Measurements from ENCODE around the gene ANKRD66. TPM values are rescaled to one million over a fixed set of nuclear protein-coding genes. Genes with fewer than 3 reads are reported as not detected.

ANKRD66 gene
- polyA plus RNA-seq (2011; rRNA removed) (not detected in 2 replicates), polyA minus RNA-seq (2011; rRNA and poly(A)+ RNA removed) (not detected in 2 replicates)

DNA sequence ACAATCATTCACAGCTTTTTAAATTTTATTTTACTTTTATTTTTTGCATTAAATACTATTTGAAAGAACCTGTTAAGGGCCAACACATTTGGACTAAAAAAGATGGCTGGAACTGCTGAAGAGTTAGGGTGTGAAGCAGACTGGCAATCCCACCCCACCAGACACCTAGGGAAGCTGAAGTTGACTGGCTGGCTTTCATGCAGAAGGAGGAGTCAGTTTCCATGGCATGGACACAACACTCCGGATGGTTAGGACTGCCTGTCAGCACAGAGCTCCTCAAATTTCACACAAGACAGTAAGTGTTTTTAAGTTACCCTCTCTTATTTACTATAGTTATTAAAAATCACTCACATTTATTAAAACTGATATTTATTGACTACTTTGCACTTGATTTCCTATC lies at the start of gene ANKRD66:
Gene ANKRD66 (plus strand): TSS at position 238 of the 400 bp plus-strand sequence. CDS start 5,016 bp downstream, outside the sequence.
- TF ChIP-seq, protein P1, sequence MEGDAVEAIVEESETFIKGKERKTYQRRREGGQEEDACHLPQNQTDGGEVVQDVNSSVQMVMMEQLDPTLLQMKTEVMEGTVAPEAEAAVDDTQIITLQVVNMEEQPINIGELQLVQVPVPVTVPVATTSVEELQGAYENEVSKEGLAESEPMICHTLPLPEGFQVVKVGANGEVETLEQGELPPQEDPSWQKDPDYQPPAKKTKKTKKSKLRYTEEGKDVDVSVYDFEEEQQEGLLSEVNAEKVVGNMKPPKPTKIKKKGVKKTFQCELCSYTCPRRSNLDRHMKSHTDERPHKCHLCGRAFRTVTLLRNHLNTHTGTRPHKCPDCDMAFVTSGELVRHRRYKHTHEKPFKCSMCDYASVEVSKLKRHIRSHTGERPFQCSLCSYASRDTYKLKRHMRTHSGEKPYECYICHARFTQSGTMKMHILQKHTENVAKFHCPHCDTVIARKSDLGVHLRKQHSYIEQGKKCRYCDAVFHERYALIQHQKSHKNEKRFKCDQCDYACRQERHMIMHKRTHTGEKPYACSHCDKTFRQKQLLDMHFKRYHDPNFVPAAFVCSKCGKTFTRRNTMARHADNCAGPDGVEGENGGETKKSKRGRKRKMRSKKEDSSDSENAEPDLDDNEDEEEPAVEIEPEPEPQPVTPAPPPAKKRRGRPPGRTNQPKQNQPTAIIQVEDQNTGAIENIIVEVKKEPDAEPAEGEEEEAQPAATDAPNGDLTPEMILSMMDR (IDR thresholded peaks at IDR 0.05; ENCODE audit: low read depth, low read length) = no peak
- DNase-seq (ENCODE audit: low read depth, low spot score) = no peak
- ChIA-PET POLR2A (no interaction called here), CTCF (no interaction called here)
- no peaks in the 10 kb centered on the region for H3K9me3 ChIP-seq (ENCODE audit: control insufficient read depth, insufficient read depth, low read length)
- H3K4me3 ChIP-seq (ENCODE audit: low read depth, low read length) = no peak within 1 kb of the TSS
- no peaks in the 10 kb centered on the region for H3K27me3 ChIP-seq (ENCODE audit: control insufficient read depth, insufficient read depth, low read length)
- H3K27ac ChIP-seq (ENCODE audit: low read depth, low read length) = no peak within 1 kb of the TSS

DNA sequence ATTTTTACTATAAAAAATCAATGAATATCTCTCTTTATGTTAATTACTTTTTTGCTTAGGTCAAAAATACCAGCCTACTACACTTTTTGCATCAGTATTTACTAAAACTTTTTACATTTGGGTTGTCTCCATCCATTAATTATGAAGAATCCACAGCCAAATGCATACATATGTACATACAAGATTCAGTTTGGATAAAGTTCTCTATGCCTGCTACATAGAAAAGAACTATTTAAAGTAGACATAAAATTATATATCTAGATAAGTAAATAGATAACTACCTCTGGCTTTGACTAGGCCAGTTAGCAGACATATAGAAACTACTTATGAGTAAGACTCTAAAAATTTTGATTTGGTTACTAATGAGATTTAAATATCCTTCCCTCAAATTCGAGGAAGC lies 46.8 kb upstream of the ANKRD66 start:
- Histone ChIP-seq H3K27me3 (ENCODE audit: control insufficient read depth, insufficient read depth, low read length) (no peaks in the 10 kb centered on the region), H3K4me3 (ENCODE audit: low read depth, low read length) (no peak overlapping the region), H3K27ac (ENCODE audit: low read depth, low read length) (no peak overlapping the region), H3K9me3 (ENCODE audit: control insufficient read depth, insufficient read depth, low read length) (no peaks in the 10 kb centered on the region)
- ChIA-PET CTCF (no interaction called here), POLR2A (no interaction called here)
- TF ChIP-seq, protein P1 (IDR thresholded peaks at IDR 0.05; ENCODE audit: low read depth, low read length) = no peak
- DNase-seq (ENCODE audit: low read depth, low spot score) = no peak

DNA sequence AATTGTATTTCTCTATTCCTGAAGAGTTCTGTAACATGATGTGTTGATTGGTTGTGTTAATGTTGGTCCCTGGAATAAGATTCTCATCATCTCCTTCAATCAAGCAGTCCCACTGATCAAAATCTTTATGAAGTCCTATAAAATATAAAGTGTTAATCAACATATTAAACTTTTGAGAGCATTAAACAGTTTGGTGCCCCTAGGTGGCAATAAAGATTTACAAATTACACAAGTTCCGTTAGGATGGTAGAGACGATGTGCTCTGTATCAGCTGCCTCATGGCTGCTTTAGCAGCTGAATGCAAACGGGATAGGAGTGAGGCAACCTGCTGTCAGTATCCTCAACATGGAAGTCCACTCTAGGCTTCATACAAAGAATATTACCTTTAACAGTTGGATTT lies 42.2 kb upstream of the ANKRD66 start:
- Histone ChIP-seq H3K9me3 (ENCODE audit: control insufficient read depth, insufficient read depth, low read length) (no peaks in the 10 kb centered on the region), H3K27ac (ENCODE audit: low read depth, low read length) (no peak overlapping the region), H3K4me3 (ENCODE audit: low read depth, low read length) (no peak overlapping the region), H3K27me3 (ENCODE audit: control insufficient read depth, insufficient read depth, low read length) (no peaks in the 10 kb centered on the region)
- CTCF ChIA-PET = interaction anchor here (0.7 to 0.9 kb wide), 2 partner anchors 43 to 217 kb away, joined by 3 read pairs; partner anchors contain the start of gene ADGRF5
- DNase-seq (ENCODE audit: low read depth, low spot score) = no peak
- TF ChIP-seq, protein P1 (IDR thresholded peaks at IDR 0.05; ENCODE audit: low read depth, low read length) = no peak
- POLR2A ChIA-PET = no interaction called here

DNA sequence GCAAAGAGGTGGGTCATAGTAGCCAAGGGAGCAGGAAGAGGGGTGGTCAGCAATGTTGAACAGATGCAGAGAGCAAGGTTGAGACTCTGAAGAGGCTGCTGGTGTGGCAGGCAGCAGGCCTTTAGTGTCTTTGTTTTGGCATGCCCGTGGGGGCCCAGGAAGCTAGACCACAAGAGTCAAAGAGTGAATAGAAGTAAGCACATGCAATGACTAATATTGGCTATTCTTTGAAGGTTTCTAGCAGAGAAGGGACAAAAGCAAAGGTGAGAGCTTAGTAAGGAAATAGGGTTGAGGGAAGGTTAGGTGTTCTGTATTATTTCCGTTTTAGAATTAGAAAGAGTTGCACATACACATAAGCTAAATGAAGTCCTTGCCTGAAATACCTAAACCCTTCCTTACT lies 40.3 kb upstream of the ANKRD66 start:
- no peak overlapping the region for H3K4me3 ChIP-seq (ENCODE audit: low read depth, low read length)
- H3K9me3 ChIP-seq (ENCODE audit: control insufficient read depth, insufficient read depth, low read length) = no peaks in the 10 kb centered on the region
- no peak for DNase-seq (ENCODE audit: low read depth, low spot score)
- H3K27ac ChIP-seq (ENCODE audit: low read depth, low read length) = no peak overlapping the region
- TF ChIP-seq, protein P1 (IDR thresholded peaks at IDR 0.05; ENCODE audit: low read depth, low read length) = no peak
- ChIA-PET POLR2A (no interaction called here), CTCF (no interaction called here)
- H3K27me3 ChIP-seq (ENCODE audit: control insufficient read depth, insufficient read depth, low read length) = no peaks in the 10 kb centered on the region

DNA sequence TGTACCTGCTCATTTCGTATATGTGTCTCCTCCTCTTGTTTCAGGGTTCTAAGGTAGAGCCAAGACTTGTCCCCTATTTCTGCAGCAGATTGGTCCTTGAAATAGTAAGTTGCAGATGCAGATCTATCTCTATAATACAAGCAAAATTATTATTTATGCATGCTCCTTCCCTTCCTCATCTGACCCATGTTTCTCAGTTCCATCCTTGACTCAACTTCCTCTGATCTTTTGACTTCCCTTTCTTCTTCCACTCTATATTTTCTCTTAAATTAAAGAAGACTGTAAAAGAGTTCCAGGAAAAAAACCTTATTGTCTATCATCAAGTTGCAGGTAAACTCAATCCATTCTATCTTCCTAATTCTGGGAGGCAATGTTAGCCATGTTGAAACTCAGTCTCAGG lies 35.2 kb upstream of the ANKRD66 start:
- POLR2A ChIA-PET = no interaction called here
- Histone ChIP-seq H3K27me3 (ENCODE audit: control insufficient read depth, insufficient read depth, low read length) (no peaks in the 10 kb centered on the region), H3K4me3 (ENCODE audit: low read depth, low read length) (no peak overlapping the region), H3K27ac (ENCODE audit: low read depth, low read length) (no peak overlapping the region), H3K9me3 (ENCODE audit: control insufficient read depth, insufficient read depth, low read length) (no peaks in the 10 kb centered on the region)
- TF ChIP-seq, protein P1 (IDR thresholded peaks at IDR 0.05; ENCODE audit: low read depth, low read length) = no peak
- CTCF ChIA-PET = no interaction called here
- DNase-seq (ENCODE audit: low read depth, low spot score) = no peak
